B cell (primary cell): Measurements from ENCODE around the gene SPPL3. TPM values are rescaled to one million over a fixed set of nuclear protein-coding genes. Genes with fewer than 3 reads are reported as not detected.

ENCODE experiments used
- ATAC-seq: fragments of 200-7000 bp; cut with Tn5 transposase; one replicate; pipeline ENCODE4 v1.10.0; 2021; ENCODE audit warnings: low read depth, mild to moderate bottlenecking, moderate number of reproducible peaks, moderate library complexity
- CTCF ChIA-PET: fragments of 350-600 bp; sonication (Branson Sonifier 250); formaldehyde crosslinking; loops from one replicate; lab custom pipeline; 2021; ENCODE audit warnings: antibody characterized with exemption, inconsistent platforms; lab: Charles Lee
- POLR2A ChIA-PET: fragments of 350-600 bp; sonication (Branson Sonifier 250); formaldehyde crosslinking; loops from one replicate; lab custom pipeline; 2021; ENCODE audit warnings: antibody characterized with exemption; lab: Charles Lee
- DNase-seq: peaks from one replicate; pipeline ENCODE4 v3.0.0; 2013
- H2AFZ ChIP-seq: 2 replicates; pipeline ENCODE4 v1.6.1; 2012; ENCODE audit warnings: mild to moderate bottlenecking, low read depth, low read length; ENCODE audit not compliant: insufficient read depth, poor library complexity, severe bottlenecking
- H3K27ac ChIP-seq, 2 donors: 1 replicate in 1 of 2; 2 replicates in 1 of 2; pipeline ENCODE4 v1.5.1; 2012 to 2013; ENCODE audit warnings: low read length in 2 of 2, mild to moderate bottlenecking in 2 of 2, moderate library complexity in 1 of 2
- H3K27me3 ChIP-seq, 4 experiments: fragments of 200-600 bp in 1 of 4; sonication (generic) in 1 of 4; replicated peaks in 1 of 4; 1 replicate in 2 of 4; 2 replicates in 2 of 4; pipeline versions ENCODE4 v1.6.1 to v1.7.0; 2013 to 2016; ENCODE audit warnings: low read length in 3 of 4, mild to moderate bottlenecking in 2 of 4, mixed read lengths in 1 of 4, moderate library complexity in 1 of 4; ENCODE audit not compliant: insufficient read depth in 4 of 4, control insufficient read depth in 3 of 4; ENCODE audit errors: control extremely low read depth in 1 of 4
- H3K36me3 ChIP-seq, 2 experiments: replicated peaks in 1 of 2; 1 replicate in 1 of 2; 2 replicates in 1 of 2; pipeline versions ENCODE4 v1.6.1 to v1.7.1; 2013; ENCODE audit warnings: low read length in 1 of 2; ENCODE audit not compliant: insufficient read depth in 2 of 2, control insufficient read depth in 1 of 2; ENCODE audit errors: control extremely low read depth in 1 of 2, extremely low read depth in 1 of 2
- H3K4me1 ChIP-seq, 2 donors: fragments of 200-600 bp in 1 of 2; sonication (generic) in 1 of 2; 1 replicate in 1 of 2; 2 replicates in 1 of 2; pipeline versions ENCODE4 v1.5.1 to v1.6.1; 2013 to 2017; ENCODE audit warnings: low read length in 2 of 2; ENCODE audit not compliant: control insufficient read depth in 2 of 2, insufficient read depth in 2 of 2
- H3K4me2 ChIP-seq: replicated peaks from 2 replicates; pipeline ENCODE3; 2012; ENCODE audit warnings: mild to moderate bottlenecking, low read depth, low read length; ENCODE audit not compliant: poor library complexity, severe bottlenecking
- H3K4me3 ChIP-seq, 5 experiments: fragments of 200-600 bp in 1 of 5; sonication (generic) in 1 of 5; 1 replicate in 3 of 5; 2 replicates in 2 of 5; pipeline versions ENCODE4 v1.5.1 to v1.7.0; 2011 to 2016; ENCODE audit warnings: low read length in 4 of 5, mild to moderate bottlenecking in 4 of 5, low read depth in 2 of 5, control low read depth in 1 of 5, moderate library complexity in 1 of 5; ENCODE audit not compliant: insufficient read depth in 1 of 5; ENCODE audit errors: control extremely low read depth in 1 of 5, extremely low read depth in 1 of 5
- H3K79me2 ChIP-seq: fragments of 200-600 bp; sonication (generic); one replicate; pipeline ENCODE4 v1.6.0; 2016; ENCODE audit warnings: low read length; ENCODE audit not compliant: control insufficient read depth, insufficient read depth
- H3K9ac ChIP-seq: fragments of 200-600 bp; sonication (generic); 2 replicates; pipeline ENCODE4 v1.6.1; 2017; ENCODE audit warnings: mild to moderate bottlenecking, low read length, moderate library complexity
- H3K9me3 ChIP-seq, 3 donors: one replicate each; pipeline versions ENCODE4 v1.6.1 to v1.7.1; 2013; ENCODE audit warnings: low read length in 2 of 3; ENCODE audit not compliant: control insufficient read depth in 2 of 3, insufficient read depth in 1 of 3; ENCODE audit errors: control extremely low read depth in 1 of 3
- H4K20me1 ChIP-seq: 2 replicates; pipeline ENCODE4 v1.6.0; 2012; ENCODE audit warnings: mild to moderate bottlenecking, low read length; ENCODE audit not compliant: insufficient read depth, control insufficient read depth, poor library complexity, severe bottlenecking
- H3K27ac Mint-ChIP-seq: one replicate; pipeline ENCODE4 v1.8.0; 2021; ENCODE audit warnings: mixed read lengths
- H3K27me3 Mint-ChIP-seq: one replicate; pipeline ENCODE4 v1.8.0; 2021; ENCODE audit warnings: mixed read lengths
- H3K4me1 Mint-ChIP-seq: one replicate; pipeline ENCODE4 v1.8.0; 2021; ENCODE audit warnings: mixed read lengths
- H3K4me3 Mint-ChIP-seq: one replicate; pipeline ENCODE4 v1.8.0; 2021; ENCODE audit warnings: mixed read lengths
- H3K9me3 Mint-ChIP-seq: one replicate; pipeline ENCODE4 v1.8.0; 2022; ENCODE audit warnings: mixed read lengths; ENCODE audit not compliant: insufficient read depth
- CTCF ChIP-seq: fragments of 200-600 bp; IDR thresholded peaks from one replicate; pipeline ENCODE4 v1.8.0; 2022; ENCODE audit warnings: antibody characterized with exemption, mild to moderate bottlenecking
- EZH2 ChIP-seq: IDR thresholded peaks from 2 replicates; pipeline ENCODE4 v1.6.1; 2012; ENCODE audit warnings: borderline replicate concordance, low read depth, mild to moderate bottlenecking, moderate library complexity, low read length; ENCODE audit not compliant: insufficient read depth, poor library complexity, severe bottlenecking
- WGBS: methylation state at CpG from one replicate; pipeline ENCODE4 v1.1.5; 2013; ENCODE audit warnings: missing lambda C conversion rate; ENCODE audit not compliant: insufficient coverage; 5-methylcytosine and 5-hydroxymethylcytosine counted together
- intact Hi-C: fragments of 100-400 bp; cut with micrococcal nuclease; formaldehyde crosslinking; loops from one replicate; pipeline ENCODE4 v1.10.0; 2022
- polyA plus RNA-seq: library from polyadenylated mRNA; depleted of rRNA; stranded (reverse); fragments of >200 nt; gene quantifications from 2 replicates; pipeline ENCODE4 v1.2.3, GENCODE V29; 2012
- total RNA-seq, 2 donors: library from RNA; stranded (reverse); fragments of 120-200 nt in 1 of 2; gene quantifications; 1 replicate in 1 of 2; 2 replicates in 1 of 2; pipeline versions ENCODE4 v1.2.3 to v1.2.4, GENCODE V29; 2013 to 2022

The SPPL3 gene
- total and polyA plus RNA-seq, 2 donors (not counting 1 experiment from before 2014, with no cell fraction given), result 12.3 to 43.6 TPM

- CTCF ChIA-PET, result interaction anchor here (0.7 to 1.1 kb wide), 2 partner anchors 21 to 108 kb away, joined by 3 to 4 read pairs; no protein-coding TSS in a partner anchor
Measured at GRCh38 chr12:120836114-120836684, 68.0 kb downstream of the SPPL3 start.

More at GRCh38 chr12:120836114-120836684, 68.0 kb downstream of the SPPL3 start:
- no peak for TF ChIP-seq EZH2
- TF ChIP-seq CTCF, result no peak
- Histone ChIP-seq H3K9me3 (no peaks in the 10 kb centered on the region), H3K36me3 (no peaks in the 10 kb centered on the region), H2AFZ (no peak overlapping the region), H3K27me3 (no peaks in the 10 kb centered on the region), H3K4me3 (no peak overlapping the region), H3K9ac (no peak overlapping the region), H3K4me2 (peak overlapping the region; percentile 45), H4K20me1 (peaks cover 71% of the 10 kb centered on the region), H3K4me1 (peaks cover 37 to 42% of the 10 kb centered on the region in 2 donors), H3K79me2 (peaks cover 75% of the 10 kb centered on the region), H3K27ac (peak overlapping the region; percentile 7 to 74)
- no peaks in the 10 kb centered on the region for H3K9me3 Mint-ChIP-seq
- POLR2A ChIA-PET, result no interaction called here
- 100% methylated on average over 4 of the region's 4 CpGs for WGBS
- DNase-seq (no peak), ATAC-seq (no peak)
- peak overlapping the region; percentile 71 for H3K4me3 Mint-ChIP-seq
- no peaks in the 10 kb centered on the region for H3K27me3 Mint-ChIP-seq
- peak overlapping the region; percentile 81 for H3K27ac Mint-ChIP-seq
- H3K4me1 Mint-ChIP-seq, result peaks cover 51% of the 10 kb centered on the region
- intact Hi-C loops, result no loop called here
